HL-60 (cell line): ENCODE measurements around the gene MACROD1.

Source experiments
- CTCF ChIP-seq: IDR thresholded peaks from one replicate; pipeline ENCODE4 v1.5.1; 2011; ENCODE audit warnings: low read length, control low read depth, inconsistent platforms; ENCODE audit not compliant: insufficient read depth
- GABPA ChIP-seq: IDR thresholded peaks from 2 replicates; pipeline ENCODE4 v1.6.1; 2012; ENCODE audit warnings: low read depth
- REST ChIP-seq: IDR thresholded peaks from 2 replicates; pipeline ENCODE4 v1.6.1; 2012; ENCODE audit warnings: low read depth; ENCODE audit not compliant: insufficient replicate concordance

- TF ChIP-seq GABPA = no peak
- no peak for TF ChIP-seq CTCF
- TF ChIP-seq REST = no peak
These were observed 165.0 kb downstream of the MACROD1 start for GRCh38 chr11:64000740-64001483.
